Fibroblast of skin of right biceps (primary cell): ENCODE measurements around the gene NUP93.

Source experiments
- DNase-seq: peaks from one replicate; pipeline ENCODE4 v3.0.0-alpha.2; 2013

Gene NUP93

DNA sequence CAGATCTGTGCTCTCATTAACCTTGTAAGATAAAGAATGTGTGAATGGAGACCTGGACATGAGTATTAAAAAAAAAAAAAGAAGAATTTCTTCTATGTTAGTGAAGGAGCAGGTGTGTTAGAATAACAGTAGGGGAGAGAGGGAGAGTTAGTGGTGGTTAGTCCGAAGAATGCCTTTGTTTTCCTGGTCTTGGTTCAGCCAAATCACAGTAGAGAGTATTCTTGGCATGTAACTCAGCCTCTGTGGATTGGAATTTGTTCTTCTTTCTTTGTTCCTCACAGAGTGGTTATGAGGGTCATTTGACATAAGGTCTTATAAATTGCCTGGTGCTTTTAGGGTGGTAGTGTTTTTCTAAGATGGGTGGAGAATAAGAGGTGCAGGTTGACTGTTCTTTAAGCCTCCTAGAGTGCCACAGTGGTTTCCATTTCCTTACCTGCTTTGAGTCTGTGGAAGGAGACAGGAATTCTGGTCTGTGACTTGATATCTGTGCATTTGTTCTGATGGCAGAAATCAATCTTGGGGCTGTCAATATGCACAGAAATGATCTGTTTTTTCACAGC is 17.6 kb downstream of the NUP93 start:
- no peak for DNase-seq

DNA sequence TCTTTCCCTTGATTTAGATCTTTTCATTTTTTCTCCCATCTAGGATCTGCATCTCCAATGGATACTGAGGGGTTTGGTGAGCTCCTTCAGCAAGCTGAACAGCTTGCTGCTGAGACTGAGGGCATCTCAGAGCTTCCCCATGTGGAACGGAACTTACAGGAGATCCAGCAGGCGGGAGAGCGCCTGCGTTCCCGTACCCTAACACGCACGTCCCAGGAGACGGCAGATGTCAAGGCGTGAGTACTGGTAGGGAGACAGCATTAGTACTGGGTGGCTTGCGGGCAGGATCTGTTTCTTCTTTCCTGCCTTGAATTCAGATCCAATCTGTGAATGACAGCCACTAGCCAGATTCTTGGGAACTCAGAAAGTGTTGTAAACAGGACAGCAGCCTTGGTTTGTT is 18.3 kb downstream of the NUP93 start:
- DNase-seq, result no peak

DNA sequence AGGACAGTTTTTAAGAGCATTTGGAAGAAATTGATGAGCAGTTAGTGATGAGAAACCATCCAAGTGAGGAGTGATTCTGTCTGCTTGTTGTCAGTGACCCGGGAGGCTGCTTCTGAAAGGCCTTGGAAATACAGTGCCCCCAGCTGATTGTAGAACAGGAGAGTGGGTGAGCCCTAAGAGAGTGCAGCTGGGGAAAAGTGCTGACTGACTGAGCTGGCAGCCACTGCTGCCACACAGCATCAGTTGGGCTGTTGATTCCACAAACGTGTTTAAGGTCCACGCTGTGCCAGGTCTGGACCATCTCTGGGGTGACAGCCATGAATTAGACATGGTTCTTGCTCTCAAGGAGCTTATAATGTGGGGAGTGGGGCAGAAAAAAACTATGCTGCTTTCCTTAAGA is 18.9 kb downstream of the NUP93 start:
- no peak for DNase-seq

- DNase-seq, result no peak
These were observed 20.0 kb downstream of the NUP93 start for GRCh38 chr16:56749672-56750491.

- peak; percentile 69 for DNase-seq
These were observed 23.5 kb downstream of the NUP93 start for GRCh38 chr16:56753410-56753809.

DNA sequence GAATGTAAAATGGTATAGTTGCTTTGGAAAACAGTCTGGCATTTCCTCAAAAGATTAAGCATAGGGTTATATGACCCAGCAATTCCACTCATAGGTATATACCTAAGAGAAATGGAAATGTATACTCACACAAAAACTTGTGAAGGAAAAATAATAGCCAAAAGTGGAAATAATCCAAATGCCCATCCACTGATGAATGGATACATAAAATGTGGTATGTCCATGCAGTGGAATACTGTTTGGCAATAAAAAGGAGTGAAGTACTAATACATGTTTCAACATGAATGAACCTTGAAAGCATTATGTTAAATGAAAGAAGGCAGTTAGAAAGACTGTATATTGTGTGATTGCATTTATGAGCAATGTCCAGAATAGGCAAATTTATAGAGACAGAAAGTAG is 25.1 kb downstream of the NUP93 start:
- no peak for DNase-seq

DNA sequence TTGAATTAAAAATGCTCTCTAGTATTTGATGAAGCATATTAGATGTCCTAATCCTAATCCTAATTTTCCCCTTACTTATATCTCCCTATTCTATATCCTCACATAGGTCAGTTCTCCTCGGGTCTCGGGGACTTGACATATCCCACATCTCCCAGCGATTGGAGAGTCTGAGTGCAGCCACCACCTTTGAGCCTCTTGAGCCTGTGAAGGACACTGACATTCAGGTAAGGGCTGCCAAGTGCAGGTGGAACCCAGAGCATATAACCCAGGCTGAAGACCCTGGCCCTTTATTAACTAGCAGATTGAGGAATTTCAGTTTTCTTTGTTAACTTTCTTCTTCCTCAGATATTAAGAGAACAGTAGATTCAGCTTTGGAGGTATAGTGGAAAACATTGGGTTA is 28.5 kb downstream of the NUP93 start:
- no peak for DNase-seq

DNA sequence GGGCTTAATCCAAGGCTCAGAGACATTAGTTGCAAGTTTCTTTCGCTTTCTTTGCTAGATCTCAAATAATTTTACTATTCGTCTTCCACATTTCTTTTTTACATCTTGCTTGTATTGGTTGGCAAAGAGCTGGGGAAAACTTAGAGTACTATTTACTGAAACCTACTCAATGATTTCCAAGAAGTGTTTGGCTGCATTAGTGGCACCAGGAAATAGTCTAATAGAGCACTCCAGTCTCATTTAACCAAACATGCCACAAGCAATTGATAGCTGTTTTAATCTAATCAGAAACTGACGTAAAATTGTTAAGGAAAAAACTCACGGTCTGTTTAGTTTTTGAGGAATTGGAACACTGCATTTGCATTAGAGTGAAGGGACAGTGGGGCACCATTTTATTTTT is 29.0 kb downstream of the NUP93 start:
- no peak for DNase-seq

DNA sequence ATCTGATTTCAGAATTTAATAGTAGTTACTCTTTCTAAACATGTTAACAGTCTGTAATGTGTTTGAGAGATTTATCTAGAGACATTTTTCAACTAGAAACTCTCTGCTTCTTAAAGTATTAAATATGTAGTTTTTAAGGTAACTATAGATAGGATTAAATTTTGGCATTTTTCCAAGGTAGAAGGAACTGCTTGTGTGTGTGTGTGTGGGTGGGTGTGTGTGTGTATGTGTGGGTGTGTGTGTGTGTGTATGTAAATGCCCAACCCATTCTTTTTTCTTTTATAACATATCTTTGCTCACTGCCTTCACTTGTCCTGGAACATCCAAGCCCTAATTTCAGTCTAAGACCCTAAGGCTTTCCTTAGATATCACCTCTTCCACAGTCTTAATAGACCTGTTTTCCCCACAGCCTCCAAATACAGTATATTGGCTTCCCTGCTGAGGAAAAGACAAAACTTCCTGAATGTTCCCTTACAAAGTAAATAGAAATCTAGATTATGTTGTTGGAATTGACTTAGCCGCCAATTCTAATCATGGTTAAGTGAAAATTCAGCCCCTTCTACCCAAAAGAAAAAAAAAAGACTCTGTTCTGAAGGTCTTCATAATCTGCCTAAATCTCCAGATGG is 33.5 kb downstream of the NUP93 start:
- no peak for DNase-seq

DNA sequence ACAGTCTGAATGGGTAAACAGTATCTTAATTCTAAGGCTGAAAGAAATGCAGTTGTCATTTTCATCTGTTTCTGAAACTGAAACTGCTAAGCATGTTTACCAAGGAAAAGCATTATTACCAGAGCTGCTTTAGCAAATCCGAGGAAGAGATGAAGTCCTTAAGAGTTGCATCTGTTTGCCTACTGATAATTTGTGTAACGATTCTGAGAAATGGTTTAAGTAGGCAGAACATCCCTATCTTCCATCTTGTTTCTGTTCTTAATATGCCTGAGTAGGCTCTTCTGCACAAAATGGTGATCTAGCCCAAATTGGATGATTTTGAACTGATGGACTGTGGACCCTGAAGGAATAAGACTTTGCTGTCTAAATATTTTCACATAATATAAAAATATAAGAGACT is 34.9 kb downstream of the NUP93 start:
- no peak for DNase-seq

DNA sequence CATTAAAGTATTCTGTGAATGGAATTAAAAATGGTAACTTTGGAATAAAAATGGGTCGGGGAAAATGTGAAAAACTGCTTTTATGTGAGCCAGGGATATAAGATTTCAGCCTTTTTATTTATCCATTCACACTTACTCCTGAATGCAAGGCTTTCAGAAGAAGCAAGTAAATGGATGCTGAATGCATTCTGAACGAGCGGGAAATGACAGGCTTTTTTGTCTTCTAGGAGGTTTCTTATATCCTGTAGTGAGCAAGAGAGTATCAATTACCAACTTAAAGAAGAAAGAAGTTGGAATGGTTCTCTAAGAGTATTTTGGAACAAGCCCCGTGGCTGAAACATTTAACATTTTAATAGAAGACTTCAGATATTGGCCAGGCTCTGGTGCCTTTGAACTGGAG is 36.0 kb downstream of the NUP93 start:
- DNase-seq, result no peak

DNA sequence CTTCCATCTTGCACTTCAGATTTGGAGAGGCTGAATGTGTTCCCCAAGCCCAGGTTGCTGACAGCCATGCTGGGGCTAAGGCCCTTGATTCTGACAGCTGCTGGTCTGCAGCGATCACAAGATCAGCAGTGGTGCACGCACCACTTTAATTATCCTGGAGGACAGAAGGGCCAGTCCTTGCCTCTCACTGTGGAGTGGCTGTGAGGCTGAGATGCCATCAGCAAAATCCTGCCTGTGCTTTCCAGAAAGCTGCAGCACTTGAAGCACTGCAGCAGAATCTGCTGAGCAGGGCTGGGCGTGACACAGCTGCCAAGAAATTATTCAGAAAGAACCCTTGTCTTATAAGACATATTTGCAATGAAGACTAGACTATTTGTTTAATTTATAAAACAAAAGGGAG is 37.1 kb downstream of the NUP93 start:
- DNase-seq, result no peak

DNA sequence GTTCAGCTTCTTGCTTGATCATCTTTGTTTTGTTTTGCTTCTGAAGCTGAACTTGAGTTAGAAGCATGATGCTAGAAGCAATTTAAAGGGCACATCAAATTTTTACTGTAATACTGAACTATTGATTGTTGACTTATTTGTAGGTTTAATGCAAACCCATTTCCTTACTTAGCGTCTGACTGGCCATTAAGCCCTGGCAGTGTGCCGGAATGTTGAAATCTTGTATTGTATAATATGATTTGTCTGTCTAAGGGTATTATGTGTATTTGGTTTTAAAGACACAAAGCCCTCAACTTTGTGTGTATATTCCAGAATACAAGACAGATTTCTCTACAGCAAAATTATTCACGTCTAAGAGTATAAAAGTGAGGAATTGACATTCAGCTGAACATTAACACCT is 39.7 kb downstream of the NUP93 start:
- no peak for DNase-seq

DNA sequence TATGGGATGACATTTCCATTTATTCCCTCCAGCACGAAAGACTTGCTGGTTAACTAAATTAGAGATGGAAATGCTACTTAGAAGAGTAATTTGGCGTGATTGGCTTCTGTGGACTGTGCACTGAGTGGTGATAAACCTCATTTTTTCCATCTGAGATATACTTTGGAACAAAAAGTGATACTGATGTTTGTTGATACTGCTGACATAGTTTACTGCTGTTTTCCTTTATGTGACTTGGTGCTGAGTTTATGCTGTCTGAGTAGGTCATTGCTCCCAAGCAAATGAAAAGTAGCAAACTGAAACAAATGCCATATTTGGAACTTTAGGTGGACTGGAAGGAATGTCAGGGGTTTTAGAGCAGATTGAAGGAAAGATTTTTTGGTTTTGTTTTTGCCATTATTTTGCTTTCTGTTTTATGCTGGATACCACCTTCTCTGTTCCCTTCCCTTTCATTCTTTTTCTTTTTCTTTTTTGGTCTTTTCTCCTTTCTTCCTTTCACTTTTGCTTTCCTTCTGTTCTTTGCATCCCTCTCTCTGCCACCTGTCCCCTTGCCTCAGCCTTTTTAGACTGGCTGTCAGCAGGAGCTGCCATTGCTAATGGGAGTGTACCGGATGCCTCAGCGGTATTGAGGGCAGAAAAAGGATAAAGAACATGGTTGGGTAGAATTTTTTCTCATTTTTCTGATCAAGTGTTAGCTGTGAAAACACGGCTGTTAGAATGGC is 41.8 kb downstream of the NUP93 start:
- no peak for DNase-seq

DNA sequence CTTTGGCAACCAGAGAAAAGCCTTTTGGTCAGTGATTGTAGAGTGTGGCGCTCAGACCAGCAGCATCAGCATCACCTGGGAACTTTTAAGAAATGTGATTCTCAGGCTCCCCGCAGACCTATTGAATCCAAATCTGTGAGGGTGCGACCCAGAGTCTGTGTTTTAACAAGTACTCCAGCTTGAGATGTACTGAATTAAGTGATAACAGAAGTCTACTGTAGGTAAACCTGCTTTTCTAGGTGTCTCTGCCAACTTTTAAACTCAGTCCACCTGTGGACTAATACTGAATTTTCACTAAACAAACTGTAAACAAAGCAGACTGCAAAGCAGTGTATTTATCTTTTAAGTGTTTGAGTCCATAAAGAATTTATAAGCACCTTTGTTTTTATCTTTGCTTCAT is 43.6 kb downstream of the NUP93 start:
- DNase-seq, result no peak

- DNase-seq, result no peak
These were observed 44.2 kb downstream of the NUP93 start for GRCh38 chr16:56774016-56774680.

GRCh38 chr16:56775162-56775561 is 45.2 kb downstream of the NUP93 start:
- DNase-seq, result no peak

DNA sequence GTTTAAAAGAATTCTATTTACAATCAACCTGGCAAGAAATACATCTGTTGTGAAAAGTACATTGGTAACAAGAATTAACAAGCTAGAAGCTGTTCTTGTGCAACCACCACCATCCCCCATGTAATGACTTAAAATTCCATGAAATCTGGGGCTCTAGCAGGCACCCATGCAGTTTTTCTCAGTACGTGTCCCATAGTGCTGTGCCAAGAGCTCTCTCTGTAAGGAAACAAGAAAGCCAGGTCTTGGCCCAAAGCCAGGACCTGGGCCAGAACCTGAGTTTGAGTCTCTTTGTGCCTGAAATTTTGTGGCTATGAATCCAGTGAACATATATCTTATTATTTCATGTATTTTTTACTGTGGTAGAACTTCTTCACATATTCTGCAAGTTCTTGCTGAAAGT is 46.6 kb downstream of the NUP93 start:
- peak; percentile 51 for DNase-seq

DNA sequence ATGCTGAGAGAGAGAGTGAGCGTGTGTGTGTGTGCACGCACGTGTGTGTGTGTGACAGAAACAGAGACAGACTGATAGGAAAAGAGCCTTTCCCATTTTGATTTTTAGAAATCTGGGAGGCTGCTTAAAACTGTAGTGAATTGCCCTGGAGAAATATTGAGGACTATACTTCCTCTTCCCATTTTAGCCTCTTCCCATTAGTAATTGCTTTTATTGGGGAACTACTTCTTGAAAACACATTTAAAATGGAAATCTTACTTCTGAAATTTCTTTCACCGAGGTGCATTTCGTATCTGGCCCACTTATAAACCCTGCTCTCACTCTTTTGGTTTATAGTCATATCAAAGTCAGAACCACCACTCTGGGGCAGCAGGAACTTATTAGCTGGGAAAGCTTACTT is 47.1 kb downstream of the NUP93 start:
- DNase-seq, result no peak

GRCh38 chr16:56777482-56777881 is 47.6 kb downstream of the NUP93 start:
- DNase-seq, result peak; percentile 64

- no peak for DNase-seq
These were observed 50.0 kb downstream of the NUP93 start for GRCh38 chr16:56779906-56780305.

DNA sequence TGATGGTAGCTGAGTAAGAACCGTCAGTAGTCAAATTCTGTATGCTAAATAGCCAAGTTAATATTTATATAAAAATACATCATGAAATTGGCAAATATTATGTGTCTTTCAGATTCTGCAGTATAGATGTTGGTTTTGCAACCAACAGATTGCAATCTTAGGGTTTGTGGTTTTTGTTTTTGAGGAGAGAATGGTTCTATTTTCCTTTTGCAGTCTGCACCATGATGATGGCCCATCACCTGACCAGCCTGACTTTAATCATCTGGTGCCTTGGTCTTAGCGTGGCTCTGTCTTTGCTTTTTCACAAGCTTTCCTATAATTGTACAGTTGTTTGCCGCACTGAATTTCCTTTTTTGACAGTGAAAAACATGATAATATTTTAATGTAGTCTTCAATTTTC is 50.7 kb downstream of the NUP93 start:
- DNase-seq, result no peak

- DNase-seq, result peak; percentile 37
These were observed 51.6 kb downstream of the NUP93 start for GRCh38 chr16:56781528-56781961.
